NCI-H187 treated with DMSO at 0.1 percent for 48 hours (cell line): ENCODE data around the gene OSTN.
"Not testable (repeated sequence)": the region's sequence is repeated elsewhere in the genome, so short reads cannot be mapped to it uniquely, and the experiment has no call there.

Experiments
- DNase-seq: peaks from one replicate; lab custom pipeline; 2025; lab: John Stamatoyannopoulos, UW

OSTN gene

DNA sequence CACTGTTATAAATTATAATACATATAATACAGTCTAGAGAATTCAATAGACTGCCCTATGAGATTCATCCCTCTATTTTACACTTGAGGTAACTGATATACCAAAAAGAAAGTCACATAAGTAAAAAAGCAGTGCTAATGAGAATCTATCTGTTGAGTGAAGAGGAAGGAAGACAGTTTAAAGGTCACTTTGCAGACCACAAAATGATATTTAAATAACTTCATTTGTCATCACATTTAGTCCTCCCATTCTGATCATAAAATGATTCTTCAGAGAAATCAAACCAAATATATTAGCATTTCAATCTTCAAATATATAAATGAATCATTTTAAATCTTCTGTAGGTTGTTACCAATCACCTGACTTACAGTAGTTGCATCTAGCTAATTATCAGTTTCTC, 69.7 kb downstream of the OSTN start:
- DNase-seq: no peak

DNA sequence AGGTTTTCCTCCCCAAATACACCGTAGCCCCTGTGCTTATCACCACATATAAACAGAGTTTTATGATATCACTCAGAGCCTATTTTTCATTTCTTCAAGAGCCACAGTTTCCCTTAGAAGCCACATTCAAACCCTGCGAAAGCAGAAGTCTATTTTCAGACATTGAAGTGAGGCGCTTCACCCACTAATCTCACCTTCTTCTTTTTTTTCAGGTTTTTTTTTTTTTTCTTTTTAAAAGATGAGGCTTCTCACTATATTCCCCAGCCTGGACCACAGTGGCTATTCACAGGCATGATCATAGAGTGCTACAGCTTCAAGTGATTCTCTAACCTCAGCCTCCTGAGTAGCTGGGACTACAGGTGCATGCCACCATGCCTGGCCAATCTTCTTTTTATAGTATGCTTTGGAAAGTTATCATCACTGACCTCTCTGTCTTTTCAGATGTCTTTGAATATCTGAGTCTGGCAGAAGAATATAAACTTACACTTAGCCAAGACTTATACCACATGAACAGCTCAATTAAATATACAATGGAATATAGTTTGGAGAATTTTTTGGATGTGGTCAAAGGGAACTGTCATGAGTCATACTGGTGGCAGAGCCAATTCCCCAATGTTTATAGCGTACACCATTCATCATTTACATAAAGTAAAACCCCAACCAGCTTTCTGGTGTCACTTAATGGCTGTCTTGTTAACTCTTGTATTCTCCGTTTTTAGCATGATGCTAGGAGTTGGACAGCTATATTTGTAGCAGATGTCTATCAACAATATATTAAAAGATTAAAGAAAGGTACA, 70.4 kb downstream of the OSTN start:
- no peak for DNase-seq

DNA sequence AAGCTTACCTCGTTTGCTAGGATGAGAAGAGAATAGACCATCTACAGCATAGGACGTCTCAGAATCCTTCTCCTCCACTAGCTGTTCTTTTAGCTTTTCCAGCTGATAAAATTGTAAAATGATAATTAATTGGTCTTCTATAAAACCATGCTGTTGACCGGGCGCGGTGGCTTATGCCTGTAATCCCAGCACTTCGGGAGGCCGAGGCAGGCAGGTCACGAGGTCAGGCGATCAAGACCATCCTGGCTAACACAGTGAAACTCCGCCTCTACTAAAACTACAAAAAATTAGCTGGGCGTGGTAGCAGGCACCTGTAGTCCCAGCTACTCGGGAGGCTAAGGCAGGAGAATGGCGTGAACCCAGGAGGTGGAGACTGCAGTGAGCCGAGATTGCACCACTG, 76.2 kb downstream of the OSTN start:
- DNase-seq: not testable (repeated sequence)

DNA sequence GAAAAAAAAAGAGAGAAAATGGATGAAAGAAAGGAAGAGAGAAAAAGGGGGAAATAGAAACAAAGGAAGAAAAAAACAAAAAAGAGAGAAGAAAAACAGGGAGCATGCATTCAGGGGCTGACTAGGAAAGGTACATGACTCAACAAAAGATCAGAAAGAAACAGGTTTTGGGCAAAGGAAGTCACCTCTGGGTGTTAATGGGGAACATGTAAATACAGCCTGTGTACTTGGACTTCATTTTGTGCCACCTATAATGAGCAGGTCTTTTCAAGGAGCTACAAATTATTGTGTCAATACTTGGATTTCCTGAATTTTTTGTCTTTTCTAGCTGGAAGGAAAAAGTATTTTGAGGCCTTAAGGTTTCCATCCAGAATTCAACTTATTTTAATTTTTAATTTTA, 76.7 kb downstream of the OSTN start:
- no peak for DNase-seq

DNA sequence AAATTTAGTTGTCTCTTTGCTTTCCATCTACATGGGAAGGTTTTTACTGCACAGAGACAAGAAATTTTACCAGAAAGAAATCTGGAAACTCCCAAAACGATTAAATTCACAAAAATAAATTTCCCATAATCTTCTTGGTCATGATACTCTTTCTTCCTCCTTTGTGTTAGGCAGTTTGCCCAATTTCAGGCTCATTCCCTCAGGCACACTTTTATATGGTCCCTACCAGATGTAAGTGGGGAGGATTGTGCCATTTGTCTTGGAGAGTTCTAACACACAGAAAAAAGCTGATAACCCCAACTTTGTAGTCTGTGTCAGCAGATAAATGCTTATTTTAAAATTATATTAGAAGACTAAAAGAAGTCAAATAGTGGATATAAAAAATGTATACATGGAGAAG, 81.1 kb downstream of the OSTN start:
- no peak for DNase-seq

DNA sequence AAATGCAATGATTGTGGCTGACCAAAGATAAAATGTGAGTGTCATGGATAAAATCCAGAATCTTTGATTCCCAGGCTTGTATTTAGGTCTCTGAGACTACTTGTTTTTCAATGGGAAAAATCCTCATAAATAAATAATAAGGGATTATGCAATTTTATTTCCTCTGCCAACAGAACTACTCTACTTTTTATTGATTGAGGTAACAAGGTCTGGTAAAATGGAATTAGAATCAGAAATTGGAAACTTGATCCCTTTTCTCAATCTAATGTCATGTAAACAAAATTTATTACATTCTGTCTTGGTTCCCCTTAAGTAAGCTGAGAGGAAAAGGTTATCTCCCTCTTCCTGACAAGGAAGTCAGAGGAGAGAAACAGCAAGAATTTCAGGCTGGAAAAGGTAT, 81.8 kb downstream of the OSTN start:
- DNase-seq: no peak

DNA sequence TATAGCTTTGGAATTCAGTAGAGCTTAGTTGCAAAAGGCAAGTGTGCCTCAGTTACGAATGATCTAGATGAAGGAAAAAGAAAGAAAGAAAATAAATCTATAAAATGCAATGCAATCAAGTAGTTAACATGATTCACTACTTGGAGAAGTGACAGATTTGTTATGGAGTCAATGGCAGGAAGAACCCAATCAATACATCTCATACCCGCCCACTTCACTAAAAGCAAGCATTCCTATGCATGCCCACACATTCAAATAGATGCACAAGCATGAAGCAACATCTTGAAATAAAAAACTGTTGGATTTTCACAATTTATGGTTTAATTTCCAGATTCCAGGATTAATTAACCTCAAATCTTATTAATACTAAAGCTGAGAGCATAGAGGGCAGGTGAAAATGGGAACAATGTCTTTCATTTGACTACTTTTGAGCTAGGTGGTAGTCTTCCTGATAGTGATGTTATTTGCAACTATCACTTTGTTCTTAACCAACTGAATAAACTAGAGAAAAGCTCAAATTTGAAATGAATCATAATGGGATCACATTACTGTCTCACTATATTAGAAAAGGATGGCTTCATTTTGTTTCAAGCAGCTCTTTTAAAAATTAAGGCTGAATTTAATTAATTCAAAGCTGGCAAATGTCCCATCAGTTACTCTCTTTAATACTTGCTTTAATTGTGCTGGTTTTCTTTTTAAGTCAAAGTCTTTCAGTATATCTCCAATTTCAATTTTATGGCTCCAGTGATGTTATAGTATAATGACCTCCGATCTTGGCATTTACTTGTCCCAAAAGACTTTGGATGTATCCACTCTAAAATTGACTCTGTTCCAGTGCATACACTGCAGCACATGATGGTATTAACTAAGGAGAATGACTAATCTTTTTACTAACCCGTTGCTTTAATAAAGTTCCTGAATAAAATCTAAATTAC, 83.5 kb downstream of the OSTN start:
- no peak for DNase-seq

DNA sequence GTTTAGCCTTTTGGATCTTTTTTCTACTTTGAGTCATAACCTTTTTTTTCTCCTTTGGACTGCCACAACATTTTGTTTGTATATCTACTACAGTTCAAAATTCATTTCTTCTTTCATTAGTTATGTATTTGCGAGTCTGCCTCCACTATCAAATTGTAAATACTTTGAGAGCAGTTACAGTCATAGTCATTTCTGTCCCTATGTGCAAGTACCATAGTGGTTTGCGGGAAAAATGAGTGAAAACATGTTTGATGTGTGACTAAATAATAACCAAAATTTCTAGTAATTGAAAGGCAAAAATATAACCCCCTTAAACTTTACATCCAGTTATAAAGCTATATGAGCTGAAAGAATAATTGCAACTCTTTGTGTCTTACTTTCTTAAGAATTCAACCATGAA, 84.4 kb downstream of the OSTN start:
- DNase-seq: no peak

DNA sequence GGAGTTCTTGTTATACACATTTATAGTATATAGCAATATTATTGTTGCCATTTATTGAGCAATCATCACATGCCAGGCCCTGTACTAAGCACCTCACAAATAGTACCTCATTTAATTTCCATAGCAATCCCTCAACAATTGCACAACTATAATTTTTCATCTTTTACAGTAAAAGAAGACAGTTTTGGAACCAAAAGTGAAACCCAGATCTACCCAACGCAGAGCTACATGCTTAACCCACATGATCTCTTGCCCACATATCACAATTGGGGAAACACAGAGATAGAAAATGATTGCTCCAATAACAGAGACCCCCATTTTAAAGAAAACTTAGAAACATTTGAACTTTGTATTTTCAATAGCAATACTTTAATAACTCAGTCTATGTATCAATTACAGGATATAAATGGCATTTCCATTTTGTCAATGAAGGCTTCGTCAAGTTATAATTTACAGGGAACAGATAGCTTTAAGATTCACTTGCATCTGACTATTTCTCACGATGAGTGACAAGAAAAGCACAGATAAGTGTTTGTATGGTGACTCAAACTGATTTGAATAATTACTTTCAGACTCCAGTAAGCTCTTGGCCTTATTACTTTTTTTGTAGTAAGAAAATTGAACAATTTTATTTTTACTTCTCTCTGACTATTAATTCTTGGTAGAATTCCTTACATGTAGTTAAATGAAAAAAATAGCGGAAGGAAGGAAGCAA, 91.4 kb downstream of the OSTN start:
- no peak for DNase-seq

DNA sequence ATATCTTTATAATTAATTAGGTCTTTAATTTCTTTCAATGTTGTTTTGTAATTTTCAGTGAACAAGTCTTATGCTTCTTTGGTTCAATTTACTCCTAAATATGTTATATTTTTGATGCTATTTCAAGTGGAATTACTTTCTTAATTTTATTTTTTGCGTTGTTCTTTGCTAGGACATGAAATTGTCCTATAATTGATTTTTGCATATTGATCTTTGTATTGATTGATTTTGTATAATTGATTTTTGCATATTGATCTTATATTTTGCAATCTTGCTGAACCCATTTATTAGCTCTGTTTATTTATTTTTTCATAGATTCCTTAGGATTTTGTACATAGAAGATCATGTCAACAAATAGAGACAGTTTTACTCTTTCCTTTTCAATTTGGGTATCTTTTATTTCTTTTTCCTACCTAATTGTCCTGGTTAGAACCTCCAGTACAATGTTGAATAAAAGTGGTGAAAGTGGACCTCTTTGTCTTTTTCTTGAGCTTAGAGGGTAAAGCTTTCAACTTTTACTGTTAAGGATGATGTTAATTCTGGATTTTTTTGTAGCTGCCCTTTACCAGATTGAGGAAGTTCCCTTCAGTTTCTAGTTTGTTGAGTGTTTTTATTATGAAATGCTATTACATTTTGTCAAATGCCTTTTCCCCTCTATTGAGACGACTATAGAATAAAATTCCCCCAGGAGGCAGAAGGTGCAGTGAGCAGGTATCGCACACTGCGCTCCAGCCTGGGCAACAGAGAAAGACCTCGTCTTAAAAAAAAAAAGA, 93.4 kb downstream of the OSTN start:
- DNase-seq: no peak

DNA sequence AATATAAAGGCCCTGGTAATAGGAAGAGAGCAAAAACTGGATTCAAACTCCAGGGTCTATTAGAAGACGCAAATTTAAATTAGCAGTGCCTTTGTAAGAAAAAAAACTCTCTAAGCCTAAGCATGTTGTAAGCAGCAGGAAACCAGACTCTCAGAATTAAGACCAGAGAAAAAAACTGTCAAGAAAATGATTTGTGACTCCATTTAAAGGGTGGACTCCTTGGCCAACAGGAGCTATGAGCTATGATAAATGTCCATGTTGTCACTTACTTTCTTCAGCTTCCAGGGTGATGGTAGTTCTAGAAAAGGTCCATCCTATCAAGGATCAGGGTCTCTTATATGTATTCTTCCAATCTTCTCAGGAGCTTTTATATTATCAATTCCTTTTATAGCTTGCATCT, 95.2 kb downstream of the OSTN start:
- DNase-seq: no peak

DNA sequence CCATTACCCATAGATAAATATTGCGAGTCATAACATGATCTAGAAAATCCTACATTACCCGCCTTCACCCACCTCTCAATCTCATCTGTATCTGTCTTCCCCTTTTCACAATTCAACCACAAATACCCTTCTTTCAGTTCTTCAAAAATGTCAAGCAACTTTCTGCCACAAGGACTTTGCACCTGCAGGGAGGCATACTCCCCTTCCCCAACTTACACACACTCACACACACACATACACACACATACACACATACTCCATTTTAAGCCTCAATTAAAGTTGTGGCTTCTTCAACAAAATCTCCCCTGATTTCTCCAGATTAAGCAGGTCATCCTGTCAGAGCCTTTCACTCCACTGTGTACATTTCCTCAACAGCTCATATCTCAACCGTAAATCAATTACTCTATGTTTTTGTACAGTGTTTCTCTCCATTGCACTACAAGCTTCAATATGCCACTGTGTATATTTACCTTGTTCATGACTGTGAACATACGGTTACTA, 97.0 kb downstream of the OSTN start:
- no peak for DNase-seq

DNA sequence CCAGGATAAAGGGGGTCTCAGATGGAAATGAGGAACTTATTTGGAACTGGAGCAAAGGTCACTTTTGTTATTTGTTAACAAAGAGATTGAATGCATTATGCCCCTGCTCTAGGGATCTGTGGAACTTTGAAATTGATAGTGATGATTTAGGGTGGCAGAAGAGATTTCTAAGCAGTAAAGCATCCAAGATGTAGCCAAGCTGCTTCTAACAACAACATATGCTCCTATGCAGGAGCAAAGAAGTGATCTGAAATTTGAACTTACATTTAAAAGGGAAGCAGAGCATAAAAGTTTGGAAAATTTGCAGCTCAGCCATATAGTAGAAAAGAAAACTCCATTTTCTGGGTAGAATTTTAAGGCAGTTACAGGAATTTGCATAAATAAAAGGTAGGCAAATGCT, 99.8 kb downstream of the OSTN start:
- no peak for DNase-seq

DNA sequence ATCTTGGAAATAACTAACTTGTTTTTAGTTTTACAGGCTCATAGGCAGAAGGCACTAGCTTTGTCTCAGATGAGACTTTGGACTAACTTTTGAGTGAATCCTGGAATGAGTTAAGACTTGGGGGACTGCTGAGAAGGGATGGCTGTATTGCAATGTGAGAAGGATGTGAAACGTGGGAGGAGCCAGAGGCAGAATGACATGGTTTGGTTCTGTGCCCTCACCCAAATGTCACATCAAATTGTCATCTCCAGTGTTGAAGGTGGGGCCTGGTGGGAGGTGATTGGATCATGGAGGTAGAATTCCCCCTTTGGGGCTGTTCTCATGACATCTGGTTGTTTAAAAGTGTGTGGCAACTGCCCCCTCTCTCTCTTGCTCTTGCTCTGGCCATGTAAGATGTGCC, 101.4 kb downstream of the OSTN start:
- no peak for DNase-seq

DNA sequence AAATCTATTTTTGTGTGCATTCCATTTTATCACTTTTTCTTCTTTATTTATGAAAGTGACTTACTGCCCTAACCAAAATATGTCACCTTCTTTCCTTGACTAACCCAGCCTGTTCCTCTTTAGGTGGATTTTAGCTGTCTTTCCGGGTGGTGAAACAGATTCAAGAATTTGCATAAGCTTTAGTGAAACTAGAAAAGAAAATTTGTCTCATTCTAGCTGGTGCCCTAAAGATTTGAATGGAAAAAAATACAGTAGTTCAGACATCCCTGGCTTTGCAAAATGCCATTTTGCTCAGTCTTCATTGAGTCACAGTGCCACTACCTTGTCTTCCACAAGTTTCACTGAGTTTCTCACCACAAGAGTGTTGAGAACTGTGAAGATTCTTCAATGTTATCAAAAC, 102.0 kb downstream of the OSTN start:
- no peak for DNase-seq

DNA sequence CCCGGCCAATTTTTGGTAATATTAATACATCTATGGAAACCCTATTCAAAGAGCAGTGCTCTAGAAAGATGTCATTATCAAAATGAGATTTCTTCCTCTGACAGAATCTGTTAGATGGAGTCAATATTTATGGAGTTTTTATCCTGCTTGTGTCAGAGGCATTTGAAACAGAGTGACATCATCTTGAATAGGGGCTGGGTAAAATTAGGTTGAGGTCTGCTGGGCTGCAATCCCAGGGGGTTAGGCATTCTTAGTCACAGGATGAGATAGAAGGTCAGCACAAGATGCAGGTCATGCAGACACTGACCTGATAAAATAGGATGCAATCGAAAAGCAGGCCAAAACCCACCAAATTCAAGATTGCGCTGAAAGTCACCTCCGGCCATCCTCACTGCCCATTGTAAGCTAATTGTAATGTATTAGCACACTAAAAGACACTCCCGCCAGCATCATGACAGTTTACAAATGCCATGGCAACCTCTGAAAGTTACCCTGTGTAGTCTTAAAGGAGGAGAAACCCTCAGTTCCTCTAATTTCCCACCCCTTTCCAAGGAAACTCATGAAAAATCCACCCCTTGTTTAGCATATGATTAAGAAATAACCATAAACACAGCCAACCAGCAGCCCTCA, 102.9 kb downstream of the OSTN start:
- no peak for DNase-seq

DNA sequence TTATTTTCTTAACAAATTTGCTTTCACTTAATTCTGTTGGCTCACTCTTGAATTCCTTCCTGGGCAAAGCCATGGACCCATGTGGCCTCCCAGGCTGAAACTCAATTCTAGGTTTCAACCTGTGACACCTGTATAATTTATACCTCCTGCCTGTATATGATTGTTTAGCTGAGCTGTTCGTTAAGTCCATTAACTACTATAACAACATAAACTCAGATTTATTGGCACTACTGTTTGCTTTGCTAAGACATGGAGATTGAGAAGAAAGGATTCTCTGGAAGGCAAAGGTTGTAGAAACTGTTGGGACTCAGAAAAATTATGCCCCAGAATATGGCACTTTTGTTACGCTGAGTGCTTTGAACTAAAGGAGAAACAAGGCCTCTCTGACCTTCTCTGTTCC, 103.4 kb downstream of the OSTN start:
- no peak for DNase-seq

DNA sequence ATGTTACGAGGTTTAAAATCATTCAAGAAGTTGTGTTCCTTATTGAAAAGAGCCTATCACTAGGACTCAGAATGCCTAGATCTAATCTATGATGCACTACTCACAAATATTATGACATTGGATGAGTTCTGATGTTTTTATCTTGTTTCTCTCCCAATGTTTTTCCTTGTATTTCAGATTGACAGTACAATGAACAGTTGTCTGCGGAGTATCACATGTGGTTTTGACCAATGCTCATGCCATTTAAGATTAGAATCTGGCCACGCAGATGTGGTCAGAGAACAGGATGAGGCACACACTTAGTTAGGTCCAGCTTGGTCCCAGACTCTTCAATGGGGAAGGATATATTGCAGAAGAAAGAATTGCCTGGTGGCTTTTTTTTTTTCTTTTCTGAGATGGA, 104.6 kb downstream of the OSTN start:
- DNase-seq: no peak

DNA sequence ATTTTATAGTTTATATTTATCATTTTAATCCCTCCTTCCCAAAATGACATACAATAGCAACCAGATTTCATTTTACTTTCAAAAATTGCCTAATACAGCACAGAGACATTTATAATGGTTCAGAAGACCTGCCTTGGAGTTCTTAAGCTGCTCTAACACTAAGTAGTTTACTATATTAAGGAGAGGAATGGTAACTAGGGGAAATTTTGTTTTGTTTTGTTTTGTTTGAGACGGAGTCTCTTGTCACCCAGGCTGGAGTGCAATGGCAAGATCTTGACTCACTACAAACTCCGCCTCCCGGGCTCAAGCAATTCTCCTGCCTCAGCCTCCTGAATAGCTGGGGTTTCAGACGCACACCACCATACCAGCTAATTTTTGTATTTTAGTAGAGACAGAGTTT, 107.4 kb downstream of the OSTN start:
- DNase-seq: no peak

DNA sequence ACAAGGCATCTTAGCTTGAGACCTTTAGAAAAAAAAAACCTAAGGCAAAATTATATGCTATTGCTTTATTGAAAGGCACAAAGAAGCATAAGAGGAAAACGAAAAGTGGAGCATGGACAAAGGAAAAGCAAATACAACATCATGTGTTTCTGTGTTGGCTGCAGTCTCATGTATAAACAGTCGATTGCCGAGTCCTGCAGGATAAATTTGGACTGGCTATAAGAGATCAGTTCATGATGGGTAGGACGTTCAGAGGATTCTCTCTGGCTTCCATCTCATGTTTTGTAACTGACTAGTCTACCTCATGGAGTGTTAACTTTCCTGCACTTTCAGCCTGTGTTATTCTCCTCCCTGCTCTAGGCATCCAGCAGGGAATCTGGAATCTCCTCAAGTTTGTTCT, 108.3 kb downstream of the OSTN start:
- no peak for DNase-seq

DNA sequence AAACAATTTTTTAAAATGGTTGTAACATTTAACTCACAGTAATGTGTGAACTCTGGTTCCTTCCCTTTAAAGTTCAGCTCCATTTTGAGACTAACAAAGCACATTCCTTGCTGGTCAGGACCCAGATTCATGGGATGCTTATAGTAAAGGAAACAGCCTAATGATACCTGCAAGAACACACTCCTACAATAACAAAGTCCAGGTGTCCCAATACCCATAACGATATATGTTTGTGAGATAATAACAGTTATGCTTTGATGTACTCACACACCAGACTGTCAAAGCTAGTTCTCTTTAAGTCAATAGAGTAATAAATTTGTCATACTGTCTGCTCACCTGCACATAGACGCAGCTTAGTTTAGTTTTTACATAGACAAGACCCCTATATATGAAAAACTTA, 114.3 kb downstream of the OSTN start:
- DNase-seq: no peak
